ENCODE measurements around the gene PIK3C2B.
A peak's percentile ranks its signal among the peaks of the same experiment; 100 is the strongest.
"Not testable (repeated sequence)": the region's sequence is repeated elsewhere in the genome, so short reads cannot be mapped to it uniquely, and the experiment has no call there.

Gene PIK3C2B, protein sequence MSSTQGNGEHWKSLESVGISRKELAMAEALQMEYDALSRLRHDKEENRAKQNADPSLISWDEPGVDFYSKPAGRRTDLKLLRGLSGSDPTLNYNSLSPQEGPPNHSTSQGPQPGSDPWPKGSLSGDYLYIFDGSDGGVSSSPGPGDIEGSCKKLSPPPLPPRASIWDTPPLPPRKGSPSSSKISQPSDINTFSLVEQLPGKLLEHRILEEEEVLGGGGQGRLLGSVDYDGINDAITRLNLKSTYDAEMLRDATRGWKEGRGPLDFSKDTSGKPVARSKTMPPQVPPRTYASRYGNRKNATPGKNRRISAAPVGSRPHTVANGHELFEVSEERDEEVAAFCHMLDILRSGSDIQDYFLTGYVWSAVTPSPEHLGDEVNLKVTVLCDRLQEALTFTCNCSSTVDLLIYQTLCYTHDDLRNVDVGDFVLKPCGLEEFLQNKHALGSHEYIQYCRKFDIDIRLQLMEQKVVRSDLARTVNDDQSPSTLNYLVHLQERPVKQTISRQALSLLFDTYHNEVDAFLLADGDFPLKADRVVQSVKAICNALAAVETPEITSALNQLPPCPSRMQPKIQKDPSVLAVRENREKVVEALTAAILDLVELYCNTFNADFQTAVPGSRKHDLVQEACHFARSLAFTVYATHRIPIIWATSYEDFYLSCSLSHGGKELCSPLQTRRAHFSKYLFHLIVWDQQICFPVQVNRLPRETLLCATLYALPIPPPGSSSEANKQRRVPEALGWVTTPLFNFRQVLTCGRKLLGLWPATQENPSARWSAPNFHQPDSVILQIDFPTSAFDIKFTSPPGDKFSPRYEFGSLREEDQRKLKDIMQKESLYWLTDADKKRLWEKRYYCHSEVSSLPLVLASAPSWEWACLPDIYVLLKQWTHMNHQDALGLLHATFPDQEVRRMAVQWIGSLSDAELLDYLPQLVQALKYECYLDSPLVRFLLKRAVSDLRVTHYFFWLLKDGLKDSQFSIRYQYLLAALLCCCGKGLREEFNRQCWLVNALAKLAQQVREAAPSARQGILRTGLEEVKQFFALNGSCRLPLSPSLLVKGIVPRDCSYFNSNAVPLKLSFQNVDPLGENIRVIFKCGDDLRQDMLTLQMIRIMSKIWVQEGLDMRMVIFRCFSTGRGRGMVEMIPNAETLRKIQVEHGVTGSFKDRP (N-terminal part only)

DNA sequence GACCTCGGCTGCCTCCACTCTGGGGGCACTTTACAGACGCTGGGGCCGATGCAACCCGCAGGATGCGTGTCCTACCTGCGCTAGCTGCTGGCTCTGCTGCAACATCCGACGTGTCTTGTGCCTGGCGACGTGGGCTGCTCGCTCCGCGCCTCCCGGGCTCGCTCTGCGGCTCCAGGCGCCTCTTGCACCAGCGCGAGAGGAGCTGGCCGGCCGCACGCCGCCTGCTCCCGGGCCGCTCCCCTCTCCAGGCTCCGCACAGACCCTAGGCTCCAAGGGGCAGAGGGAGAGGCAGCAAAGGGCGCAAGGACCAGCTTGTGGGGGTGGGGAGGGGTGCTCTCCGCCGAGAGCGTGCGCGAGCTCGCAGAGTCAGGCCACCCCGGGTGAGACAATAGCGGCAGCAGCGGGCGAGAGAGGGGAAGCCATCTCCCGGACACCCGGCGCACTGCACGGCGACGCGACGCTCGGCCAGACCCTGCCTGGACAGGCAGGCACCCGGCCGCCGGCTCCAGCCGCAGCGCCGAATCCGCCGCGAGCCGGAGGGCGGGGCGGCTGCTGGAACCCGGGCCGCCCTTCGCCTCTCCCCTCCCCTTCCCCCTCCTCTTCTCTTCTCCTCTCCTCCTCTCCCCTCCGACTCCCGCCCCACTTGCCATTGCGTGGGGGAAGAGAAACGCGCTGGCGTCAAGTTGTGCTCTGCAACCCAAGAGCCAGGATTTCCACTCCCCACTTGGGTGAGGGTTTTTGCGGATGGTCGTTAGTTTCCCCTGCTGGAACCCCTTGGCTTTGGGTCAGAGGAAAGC, at the start of gene PIK3C2B:
Gene PIK3C2B, minus strand, starts transcription at position 525 of the 797 bp plus-strand sequence. CDS start 25,003 bp downstream, outside the sequence.
- peak; percentile 66 for DNase-seq

DNA sequence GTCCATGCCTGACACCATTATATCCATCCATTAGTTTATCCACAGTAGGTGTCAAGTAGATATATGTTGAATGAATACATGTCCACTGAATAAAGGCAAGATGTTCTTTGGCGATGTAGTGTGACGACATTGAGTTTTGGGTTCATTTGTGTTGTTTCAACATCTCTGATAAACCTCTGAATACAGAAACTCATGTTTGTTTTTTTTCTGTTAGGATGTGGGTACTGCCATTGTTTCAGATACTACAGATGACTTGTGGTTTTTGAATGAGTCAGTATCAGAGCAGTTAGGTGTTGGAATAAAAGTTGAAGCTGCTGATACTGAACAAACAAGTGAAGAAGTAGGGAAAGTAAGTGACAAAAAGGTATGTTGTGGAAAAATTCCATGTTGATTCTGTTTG, 49.7 kb upstream of the PIK3C2B start:
- no peak for DNase-seq

DNA sequence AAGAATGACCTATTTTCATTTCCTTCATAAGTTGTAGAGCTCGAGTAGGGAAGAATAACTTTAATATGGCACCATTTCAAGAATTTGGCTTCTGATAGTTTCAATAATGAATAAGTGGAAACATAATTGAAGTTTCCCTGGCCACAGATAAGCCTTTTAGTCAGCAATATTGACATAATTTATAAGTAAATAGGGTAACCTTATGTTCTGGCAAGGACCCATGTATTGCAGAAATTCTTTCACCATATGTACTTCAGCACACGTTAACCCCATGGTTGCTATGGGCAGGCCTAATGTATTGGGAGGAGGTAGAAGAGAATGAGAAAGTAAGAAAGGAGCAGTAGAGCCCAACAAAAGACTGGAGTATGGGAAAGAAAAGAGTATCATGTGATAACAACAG, 47.0 kb upstream of the PIK3C2B start:
- DNase-seq = no peak

DNA sequence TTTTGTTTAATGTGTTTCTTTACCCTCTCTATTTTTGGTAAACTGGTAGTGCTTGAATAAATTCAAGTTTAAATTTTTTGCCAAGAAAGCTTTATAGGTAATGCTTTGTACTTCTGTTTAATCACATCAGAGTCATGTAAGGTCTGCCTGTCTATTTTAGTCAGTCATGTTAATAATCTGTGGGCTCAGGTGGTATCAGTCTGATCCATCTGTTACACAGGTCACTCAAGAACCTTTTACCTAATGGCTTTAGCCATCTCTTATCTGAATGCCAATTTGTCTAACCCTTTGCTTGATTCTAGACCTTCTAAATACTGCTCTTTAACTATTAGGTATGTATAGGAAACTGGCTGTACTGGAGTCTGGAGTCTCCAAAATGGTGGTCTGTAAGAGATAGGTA, 38.2 kb upstream of the PIK3C2B start:
- DNase-seq = no peak

DNA sequence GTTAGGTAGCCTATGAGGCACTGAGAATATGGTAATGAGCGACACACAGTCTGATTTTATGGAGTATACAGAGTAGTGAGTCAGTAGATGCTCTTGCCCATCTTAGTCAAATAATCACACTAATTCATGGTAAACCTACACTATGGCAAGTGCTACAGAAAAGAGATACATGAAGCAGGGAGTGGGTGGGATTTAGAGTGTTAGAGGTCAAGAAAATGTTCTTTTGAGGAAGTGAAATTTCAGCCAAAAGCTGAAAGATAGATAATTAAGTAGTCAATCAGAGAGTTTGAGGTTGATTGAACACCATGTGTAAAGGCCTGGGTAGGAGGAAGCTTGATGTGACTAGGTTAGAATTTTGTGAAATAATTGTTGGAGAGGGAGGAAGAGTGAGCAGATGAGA, 36.3 kb upstream of the PIK3C2B start:
- DNase-seq = no peak

DNA sequence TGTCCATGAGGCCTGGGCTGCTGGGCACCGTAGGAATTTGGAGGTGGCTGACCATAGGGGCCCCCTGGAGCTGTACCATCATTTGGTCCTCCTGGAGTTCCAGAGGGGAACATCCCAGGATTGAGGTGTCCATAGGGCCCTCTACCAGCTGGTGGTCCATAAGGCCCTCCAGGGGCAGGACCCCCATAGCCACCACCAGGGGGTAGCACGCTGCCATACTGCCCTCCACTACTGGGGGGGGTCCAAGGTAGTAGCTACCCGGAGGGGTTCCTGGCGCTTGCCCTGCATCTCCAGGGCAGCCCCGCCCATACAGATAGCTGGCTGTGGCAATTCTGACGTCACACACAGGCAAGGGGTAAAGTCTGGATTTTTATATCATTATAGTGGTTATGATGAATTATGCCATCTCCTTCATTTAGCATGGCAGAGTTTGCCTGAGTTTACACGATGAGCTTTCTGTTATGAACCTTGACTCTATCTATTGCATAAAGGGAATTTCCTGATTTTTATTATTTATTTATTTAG, 34.8 kb upstream of the PIK3C2B start:
- DNase-seq = no peak

DNA sequence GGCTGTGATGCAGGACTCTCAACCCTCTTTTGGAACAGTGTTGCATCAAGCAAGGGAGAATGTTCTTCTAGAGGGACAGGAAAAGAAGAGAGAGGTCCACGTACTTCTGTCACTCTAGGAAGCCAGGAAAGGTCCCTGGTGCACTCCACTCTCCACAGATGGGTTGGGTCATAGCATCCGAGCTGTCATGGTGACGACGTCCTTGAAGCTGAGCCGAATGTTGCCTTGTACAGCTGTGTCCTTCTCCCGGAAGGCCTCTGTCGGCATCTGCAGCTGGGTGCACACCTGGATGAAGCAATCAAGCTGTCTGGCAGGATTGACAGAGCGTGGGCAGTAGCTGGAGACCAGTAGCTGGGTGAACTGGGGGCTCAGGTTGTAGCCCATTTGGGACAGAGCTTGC, 34.1 kb upstream of the PIK3C2B start:
- DNase-seq = no peak

DNA sequence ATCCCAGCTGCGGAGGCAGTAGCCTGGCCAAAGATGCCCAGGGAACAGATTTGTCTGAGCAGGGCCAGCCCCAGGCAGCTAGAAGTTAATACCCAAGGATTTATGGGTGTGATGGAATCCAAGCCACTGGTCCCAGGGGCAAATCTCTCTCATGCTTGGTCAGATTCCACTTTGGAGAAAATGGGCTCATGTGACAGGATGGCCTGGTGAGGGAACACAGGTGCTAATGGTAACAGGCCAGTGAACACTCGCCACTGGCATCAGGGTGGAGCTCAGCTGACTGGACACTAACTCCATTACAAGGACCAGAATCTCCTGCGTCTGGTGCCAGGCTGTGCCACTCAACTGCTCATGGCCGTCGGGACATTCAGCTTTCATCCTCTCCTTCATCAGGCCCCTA, 33.6 kb upstream of the PIK3C2B start:
- no peak for DNase-seq

DNA sequence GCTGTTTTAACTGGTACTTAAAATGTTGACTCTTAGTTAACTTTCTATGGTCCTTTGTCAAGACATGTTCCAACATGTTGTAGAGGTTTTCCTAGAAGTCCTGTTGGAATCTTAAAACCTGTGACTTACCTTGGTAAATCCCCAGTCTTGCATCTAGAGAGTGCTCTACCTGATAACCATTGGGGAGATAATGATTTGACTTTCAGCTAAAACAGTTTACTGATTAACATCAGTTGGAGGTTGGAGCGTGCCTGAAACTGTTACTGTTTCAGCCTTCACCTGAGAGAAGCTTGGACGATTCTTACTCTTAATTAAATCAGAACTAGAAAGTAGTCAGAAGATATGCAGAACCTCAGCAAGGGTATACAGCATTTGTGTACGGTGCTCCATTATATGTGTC, 30.4 kb upstream of the PIK3C2B start:
- no peak for DNase-seq

DNA sequence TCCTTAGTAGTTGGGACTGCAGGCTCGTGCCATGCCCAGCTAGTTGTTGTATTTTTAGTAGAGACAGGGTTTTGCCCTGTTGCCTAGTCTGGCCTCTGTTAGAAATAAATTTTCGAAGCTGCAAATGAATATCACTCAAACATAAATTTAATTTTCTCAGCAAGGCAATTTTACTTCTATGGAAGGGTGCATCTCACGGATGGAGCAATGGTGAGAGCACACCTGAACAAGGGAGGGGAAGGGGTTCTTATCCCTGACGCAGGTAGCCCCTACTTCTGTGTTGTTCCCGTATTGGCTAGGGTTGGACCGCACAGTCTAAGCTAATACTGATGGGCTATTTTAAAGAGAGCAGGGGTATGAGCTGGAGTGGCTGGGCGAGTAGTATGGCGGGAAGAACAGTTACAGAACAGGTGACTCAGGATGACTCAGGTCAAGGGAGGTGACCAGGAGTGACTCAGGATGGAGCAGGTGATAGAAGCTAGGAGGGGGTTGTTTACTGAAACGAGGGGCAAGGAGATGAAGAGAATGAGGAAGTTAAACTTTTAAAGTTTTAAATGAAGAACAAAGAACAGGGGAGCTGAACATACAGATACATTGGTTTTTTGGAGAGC, 29.1 kb upstream of the PIK3C2B start:
- no peak for DNase-seq

DNA sequence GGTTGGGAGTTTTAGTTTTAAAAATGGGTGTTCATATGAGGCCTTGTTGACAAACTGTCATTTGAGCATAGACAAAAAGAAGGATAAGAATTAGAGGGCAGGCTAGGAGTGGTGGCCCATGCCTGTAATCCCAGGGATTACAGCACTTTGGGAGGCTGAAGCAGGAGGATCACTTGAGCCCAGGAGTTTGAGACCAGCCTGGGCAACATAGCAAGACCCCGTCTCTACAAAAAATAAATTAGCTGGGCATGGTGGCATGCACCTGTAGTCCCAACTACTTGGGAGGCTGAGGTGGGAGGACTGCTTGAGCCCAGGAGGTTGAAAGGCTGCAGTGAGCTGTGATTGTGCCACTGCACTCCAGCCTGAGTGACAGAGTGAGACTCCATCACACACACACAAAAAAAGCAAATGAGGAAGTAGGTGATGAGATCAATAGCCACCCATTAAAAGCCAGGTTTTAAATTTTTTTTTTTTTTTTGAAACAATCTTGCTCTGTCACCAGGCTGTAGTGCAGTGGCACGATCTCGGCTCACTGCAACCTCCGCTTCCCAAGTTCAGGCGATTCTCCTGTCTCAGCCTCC, 27.4 kb upstream of the PIK3C2B start:
- DNase-seq = not testable (repeated sequence)

DNA sequence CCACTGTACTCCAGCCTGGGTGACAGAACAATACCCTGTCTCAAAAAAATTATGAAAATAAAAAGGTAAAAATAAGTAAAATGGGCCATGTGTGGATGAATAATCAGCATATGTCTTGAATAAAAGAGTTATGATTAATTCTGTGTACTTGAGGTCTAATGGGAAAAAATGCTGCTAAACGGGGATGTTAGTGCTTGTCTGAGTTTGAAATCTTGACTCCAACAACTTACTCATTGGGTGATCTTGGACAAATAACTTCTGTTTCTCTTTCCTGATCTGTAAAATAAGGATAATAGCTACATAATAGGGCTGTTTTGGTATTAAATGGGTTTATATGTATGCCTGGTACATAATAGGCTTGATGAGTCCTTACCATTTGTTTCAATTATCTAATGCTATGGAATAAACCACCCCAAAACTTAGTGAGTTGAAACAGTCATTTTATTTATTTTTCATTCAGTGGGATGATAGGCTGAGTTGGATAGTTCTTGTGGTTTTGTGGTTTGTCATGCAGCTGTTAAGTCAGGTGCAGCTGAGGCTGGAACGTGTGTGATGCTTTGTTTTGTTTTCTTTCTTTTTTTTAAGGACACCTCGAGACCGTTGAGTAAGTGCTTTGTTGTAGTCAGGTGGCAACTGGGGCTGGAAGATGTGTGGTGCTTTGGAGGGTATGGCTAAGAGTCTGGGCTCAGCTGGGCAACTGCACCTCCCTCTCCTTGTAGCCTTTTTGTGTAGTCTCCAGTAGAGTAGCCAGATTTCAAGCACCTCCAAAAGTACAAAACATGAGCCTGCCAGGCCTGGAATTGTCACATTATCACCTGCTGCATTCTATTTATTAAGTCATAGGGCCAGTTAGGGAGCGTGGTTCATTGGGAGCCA, 26.5 kb upstream of the PIK3C2B start:
- peak; percentile 57 for DNase-seq

DNA sequence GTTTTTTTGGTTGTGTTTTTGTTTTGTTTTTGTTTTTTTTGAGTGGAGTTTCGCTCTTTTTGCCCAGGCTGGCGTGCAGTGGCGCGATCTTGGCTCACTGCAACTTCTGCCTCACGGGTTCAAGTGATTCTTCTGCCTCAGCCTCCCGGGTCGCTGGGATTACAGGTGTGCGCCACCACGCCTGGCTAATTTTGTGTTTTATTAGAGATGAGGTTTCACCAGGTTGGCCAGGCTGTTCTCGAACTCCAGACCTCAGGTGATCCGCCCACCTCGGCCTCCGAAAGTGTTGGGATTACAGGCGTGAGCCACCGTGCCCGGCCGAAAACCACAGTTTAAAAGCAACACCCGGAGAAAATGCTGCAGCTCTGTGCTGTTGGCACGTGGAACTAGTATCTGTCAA, 22.8 kb upstream of the PIK3C2B start:
- not testable (repeated sequence) for DNase-seq

DNA sequence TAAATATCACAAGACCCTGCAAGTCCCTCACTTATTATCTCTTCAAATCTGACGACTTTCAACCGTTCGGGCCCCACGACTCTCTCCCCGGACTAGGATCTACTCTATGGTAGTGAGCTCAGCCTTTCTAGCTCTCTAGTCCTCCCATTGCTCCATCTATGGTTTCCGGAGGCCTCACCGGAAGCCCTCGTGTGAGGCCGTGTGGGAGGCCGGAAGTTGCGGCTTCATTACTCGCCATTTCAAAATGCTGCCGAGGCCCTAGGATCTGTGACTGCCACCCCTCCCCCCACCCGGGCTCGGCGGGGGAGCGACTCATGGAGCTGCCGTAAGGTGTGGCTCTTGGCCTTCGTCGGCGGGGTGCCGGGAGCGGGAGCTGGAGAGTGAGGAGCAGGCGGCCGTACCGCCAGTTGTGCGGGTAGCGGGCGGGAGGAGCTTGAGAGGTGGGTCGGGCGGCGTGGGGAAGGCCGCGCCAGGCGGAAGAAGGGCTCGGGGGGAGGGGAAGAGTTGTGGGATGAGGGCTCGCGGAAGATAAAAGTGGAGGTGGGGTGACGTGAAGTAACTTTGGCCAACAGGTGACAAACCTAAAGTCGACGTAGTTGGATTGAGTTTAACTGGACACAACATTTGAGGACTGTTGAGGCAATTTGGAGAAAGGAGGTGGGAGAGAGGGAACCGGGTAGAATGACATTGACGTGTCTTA, 21.7 kb upstream of the PIK3C2B start, which contains the start of gene MDM4:
Gene MDM4, plus strand, starts transcription at position 227 of the 700 bp plus-strand sequence. CDS start 9,113 bp downstream, outside the sequence.
- peak; percentile 93 for DNase-seq

DNA sequence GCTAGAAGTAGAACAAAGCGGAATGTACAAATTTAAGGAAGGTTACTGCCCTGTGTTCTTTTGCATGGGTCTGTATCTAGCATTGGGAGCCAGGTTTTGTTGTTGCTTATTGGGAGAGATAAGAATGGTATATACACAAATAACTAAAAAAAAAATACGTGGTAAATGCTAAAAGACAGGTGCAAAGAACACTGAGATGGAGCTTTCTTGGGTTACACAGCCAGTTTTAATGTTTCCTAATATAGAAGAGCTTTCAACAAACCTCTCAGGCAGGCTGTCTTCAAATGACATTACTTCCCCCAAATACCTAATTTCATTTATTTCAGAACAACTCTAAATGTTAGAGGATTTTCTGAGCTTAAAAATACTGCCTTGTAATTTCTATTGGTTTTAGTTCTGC, 20.2 kb upstream of the PIK3C2B start:
- no peak for DNase-seq

DNA sequence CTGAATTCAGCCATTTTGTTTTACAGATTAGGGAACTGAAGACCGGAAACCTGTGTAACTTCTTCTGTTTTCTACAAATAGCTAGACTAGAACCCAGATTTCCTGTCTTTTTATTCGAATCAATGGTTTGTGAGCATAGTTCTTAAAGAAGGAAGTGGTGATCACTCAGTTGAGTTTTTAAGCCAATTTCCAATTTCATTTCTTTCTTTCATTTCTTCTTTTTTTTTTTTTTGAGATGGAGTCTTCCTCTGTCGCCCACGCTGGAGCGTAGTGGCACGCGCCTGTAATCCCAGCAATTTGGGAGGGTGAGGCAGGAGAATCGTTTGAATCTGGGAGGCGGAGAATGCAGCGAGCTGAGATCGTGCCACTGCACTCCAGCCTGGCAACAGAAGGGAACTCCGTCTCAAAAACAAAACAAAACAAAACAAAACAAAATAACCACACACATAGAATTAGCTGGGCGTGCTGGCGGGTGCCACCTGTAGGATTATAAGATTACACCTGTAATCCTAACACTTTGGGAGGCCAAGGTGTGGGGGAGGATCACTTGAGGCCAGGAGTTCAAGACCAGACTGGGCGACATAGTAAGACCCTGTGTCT, 18.6 kb upstream of the PIK3C2B start:
- peak; percentile 46 for DNase-seq

DNA sequence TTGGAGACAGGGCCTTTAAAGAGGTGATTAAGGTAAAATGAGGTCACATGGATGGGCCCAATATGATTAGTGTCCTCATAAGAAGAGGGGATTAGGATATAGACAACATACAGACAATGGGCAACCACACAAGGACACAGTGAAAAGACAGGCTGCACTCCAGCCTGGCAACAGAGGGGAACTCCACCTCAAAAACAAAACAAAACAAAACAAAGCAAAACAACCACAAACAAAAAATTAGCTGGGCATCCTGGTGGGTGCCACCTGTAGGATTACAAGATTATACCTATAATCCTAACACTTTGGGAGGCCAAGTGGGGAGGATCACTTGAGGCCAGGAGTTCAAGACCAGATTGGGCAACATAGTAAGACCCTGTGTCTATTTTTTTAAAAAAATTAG, 16.8 kb upstream of the PIK3C2B start:
- DNase-seq = no peak

DNA sequence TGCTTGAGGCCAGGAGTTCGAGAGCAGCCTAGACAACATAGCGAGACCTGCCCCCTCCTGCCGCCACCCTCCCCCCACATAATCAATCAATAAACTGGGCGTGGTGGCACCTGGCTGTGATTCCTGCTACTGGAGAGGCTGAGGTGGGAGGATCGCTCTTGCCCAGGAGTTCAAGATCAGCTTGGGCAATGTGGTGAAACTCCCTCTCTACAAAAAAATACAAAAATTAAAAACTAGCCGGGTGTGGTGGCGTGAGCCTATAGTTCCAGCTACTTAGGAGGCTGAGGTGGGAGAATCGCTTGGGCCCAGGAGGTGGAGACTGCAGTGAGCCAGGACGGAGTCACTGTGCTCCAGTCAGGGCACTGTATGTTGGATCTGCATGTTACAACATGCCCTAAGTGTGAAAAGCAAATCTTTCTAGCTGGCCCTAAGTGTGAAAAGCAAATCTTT, 14.6 kb upstream of the PIK3C2B start:
- no peak for DNase-seq

Data from activated gamma-delta T cell treated with Interleukin-2 at 50 U/mL for 16 hours (primary cell).